Endothelial cell of umbilical vein (primary cell): ENCODE results near the gene DNAJC27.

Experiments used
- CTCF ChIP-seq, 2 donors: IDR thresholded peaks; 1 replicate in 1 of 2; 2 replicates in 1 of 2; pipeline ENCODE4 v1.5.1; 2011; ENCODE audit warnings: low read length in 2 of 2, mild to moderate bottlenecking in 2 of 2, moderate library complexity in 2 of 2, control low read depth in 1 of 2, inconsistent platforms in 1 of 2, low read depth in 1 of 2; ENCODE audit not compliant: insufficient read depth in 1 of 2; ENCODE audit errors: extremely low read depth in 1 of 2
- EZH2 ChIP-seq: IDR thresholded peaks from 2 replicates; pipeline ENCODE4 v1.6.1; 2012; ENCODE audit warnings: borderline replicate concordance, low read depth, mild to moderate bottlenecking, moderate library complexity, low read length, inconsistent platforms; ENCODE audit not compliant: severe bottlenecking
- MAX ChIP-seq: IDR thresholded peaks from 2 replicates; pipeline ENCODE4 v1.6.1; 2011; ENCODE audit not compliant: insufficient read depth, insufficient read length

- TF ChIP-seq CTCF (IDR thresholded peaks at IDR 0.05; ENCODE audit: extremely low read depth in 1 of 2, insufficient read depth in 1 of 2, low read depth in 1 of 2, low read length in 2 of 2), result no peak
- no peak for TF ChIP-seq EZH2
- TF ChIP-seq MAX, result no peak
These were observed 45.5 kb downstream of the DNAJC27 start for GRCh38 chr2:24926220-24926601.
